Neutrophil (primary cell): ENCODE data around the gene IFITM1.
"Not testable (repeated sequence)": the region's sequence is repeated elsewhere in the genome, so short reads cannot be mapped to it uniquely, and the experiment has no call there.

Experiments
- H3K27ac ChIP-seq: fragments of 200-600 bp; sonication (generic); 2 replicates; pipeline ENCODE4 v1.5.1; 2016; ENCODE audit warnings: mild to moderate bottlenecking, moderate library complexity
- H3K27me3 ChIP-seq: fragments of 200-600 bp; sonication (generic); 2 replicates; pipeline ENCODE4 v1.6.0; 2016; ENCODE audit warnings: mild to moderate bottlenecking
- H3K36me3 ChIP-seq: fragments of 200-600 bp; sonication (generic); 2 replicates; pipeline ENCODE4 v1.5.1; 2017
- H3K4me1 ChIP-seq, 2 experiments: fragments of 200-600 bp in 1 of 2; sonication (generic) in 1 of 2; 1 replicate in 1 of 2; 2 replicates in 1 of 2; pipeline versions ENCODE4 v1.5.1 to v1.6.1; 2013 to 2016; ENCODE audit warnings: low read depth in 1 of 2, low read length in 1 of 2, mild to moderate bottlenecking in 1 of 2, moderate library complexity in 1 of 2; ENCODE audit not compliant: control insufficient read depth in 1 of 2, insufficient read depth in 1 of 2
- H3K4me3 ChIP-seq, 2 experiments: fragments of 200-600 bp in 1 of 2; sonication (generic) in 1 of 2; 1 replicate in 1 of 2; 2 replicates in 1 of 2; pipeline ENCODE4 v1.5.1; 2013 to 2016; ENCODE audit warnings: low read depth in 1 of 2, low read length in 1 of 2, mild to moderate bottlenecking in 1 of 2, moderate library complexity in 1 of 2
- H3K9me3 ChIP-seq: fragments of 200-600 bp; sonication (generic); 2 replicates; pipeline ENCODE4 v1.5.1; 2016
- TF ChIP-seq, protein P1 (sequence below): fragments of 200-600 bp; sonication (generic); IDR thresholded peaks from 2 replicates; pipeline ENCODE4 v1.5.1; 2016; ENCODE audit warnings: antibody characterized with exemption

The IFITM1 gene

DNA sequence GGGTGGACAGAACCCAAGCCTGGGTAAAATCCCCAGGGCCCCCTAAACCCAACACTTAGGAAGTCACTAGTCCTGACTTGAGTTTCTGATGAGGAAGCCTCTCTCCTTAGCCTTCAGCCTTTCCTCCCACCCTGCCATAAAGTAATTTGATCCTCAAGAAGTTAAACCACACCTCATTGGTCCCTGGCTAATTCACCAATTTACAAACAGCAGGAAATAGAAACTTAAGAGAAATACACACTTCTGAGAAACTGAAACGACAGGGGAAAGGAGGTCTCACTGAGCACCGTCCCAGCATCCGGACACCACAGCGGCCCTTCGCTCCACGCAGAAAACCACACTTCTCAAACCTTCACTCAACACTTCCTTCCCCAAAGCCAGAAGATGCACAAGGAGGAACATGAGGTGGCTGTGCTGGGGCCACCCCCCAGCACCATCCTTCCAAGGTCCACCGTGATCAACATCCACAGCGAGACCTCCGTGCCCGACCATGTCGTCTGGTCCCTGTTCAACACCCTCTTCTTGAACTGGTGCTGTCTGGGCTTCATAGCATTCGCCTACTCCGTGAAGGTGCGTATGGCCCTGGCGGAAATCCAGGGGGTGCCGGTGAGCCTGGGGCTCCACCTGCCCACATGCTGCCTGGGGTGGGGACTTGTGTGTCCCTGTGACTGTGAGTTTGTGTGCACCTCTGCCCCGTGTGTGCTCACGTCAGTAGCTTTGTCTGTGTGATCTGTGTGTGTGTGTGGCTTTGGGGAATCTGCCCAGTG is at the start of gene IFITM1:
IFITM1 (plus strand) TSS at position 254 of the 767 bp plus-strand sequence; CDS start at position 385, 131 bp downstream.
- H3K27ac ChIP-seq = peak within 1 kb of the TSS; percentile 95
- peaks cover 52 to 68% of the 10 kb centered on the region in 2 experiments for H3K4me1 ChIP-seq
- peaks cover 22% of the 10 kb centered on the region for H3K27me3 ChIP-seq
- peak within 1 kb of the TSS; percentile 80 to 98 for H3K4me3 ChIP-seq
- H3K9me3 ChIP-seq = no peaks in the 10 kb centered on the region
- peaks cover 34% of the 10 kb centered on the region for H3K36me3 ChIP-seq
- TF ChIP-seq, protein P1, sequence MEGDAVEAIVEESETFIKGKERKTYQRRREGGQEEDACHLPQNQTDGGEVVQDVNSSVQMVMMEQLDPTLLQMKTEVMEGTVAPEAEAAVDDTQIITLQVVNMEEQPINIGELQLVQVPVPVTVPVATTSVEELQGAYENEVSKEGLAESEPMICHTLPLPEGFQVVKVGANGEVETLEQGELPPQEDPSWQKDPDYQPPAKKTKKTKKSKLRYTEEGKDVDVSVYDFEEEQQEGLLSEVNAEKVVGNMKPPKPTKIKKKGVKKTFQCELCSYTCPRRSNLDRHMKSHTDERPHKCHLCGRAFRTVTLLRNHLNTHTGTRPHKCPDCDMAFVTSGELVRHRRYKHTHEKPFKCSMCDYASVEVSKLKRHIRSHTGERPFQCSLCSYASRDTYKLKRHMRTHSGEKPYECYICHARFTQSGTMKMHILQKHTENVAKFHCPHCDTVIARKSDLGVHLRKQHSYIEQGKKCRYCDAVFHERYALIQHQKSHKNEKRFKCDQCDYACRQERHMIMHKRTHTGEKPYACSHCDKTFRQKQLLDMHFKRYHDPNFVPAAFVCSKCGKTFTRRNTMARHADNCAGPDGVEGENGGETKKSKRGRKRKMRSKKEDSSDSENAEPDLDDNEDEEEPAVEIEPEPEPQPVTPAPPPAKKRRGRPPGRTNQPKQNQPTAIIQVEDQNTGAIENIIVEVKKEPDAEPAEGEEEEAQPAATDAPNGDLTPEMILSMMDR = peak; percentile 11

- Histone ChIP-seq H3K4me3 (no peak overlapping the region), H3K36me3 (no peaks in the 10 kb centered on the region), H3K4me1 (peaks cover 35 to 38% of the 10 kb centered on the region in 2 experiments), H3K27me3 (no peaks in the 10 kb centered on the region), H3K27ac (peak overlapping the region; percentile 70), H3K9me3 (no peaks in the 10 kb centered on the region)
- TF ChIP-seq, protein P1 = no peak
Observed at GRCh38 chr11:266676-267439, 47.0 kb upstream of the IFITM1 start.

DNA sequence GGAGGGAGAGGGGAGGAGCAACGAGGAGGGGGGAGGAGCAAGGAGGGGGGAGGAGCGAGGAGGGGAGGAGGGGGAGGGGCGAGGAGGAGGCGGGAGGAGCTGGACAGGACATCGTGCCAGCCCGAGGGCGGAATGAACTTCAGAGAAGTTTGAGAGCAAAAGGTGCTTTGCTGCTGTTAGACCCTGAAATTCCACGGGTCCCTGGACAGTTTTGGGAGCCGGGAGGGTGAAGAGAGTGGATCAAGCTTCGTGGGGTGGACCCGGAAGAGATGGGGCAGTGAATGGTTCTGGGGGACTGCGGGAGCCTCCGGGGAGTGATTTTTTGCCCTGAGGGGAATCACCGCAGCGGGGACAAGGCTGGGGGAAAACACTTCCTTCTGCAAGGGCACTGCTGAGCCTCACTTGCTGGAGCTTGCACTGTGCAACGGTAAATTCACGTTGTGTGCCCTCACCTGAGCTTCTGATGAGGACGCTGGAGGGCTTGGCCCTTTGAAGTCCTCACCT is 46.3 kb upstream of the IFITM1 start:
- peak overlapping the region; percentile 100 for H3K27ac ChIP-seq

DNA sequence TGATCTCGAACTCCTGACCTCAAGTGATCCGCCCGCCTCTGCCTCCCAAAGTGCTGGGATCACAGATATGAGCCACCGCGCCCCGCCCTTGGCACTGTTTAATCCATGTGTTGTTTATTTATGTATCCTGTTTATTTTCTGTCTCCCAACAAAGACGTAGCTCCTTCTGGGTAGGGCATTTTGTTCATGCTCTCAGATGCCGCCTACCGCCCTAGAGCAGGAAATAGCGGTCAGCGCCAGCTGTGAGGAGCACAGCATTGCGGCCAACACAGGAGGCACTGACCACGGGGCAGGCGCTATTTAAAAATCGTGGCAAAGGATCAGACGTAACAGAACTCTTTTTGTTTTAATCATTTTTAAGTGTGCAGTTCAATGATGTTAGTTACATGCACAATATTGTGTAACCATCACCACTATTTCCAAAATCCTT is 45.1 kb upstream of the IFITM1 start:
- Histone ChIP-seq H3K4me3 (peak overlapping the region; percentile 79 to 99), H3K4me1 (peaks cover 35 to 38% of the 10 kb centered on the region in 2 experiments), H3K27ac (peak overlapping the region; percentile 100)
- not testable (repeated sequence) for H3K9me3 ChIP-seq, H3K36me3 ChIP-seq, H3K27me3 ChIP-seq
- TF ChIP-seq, protein P1 = peak; percentile 66

More for the DNA sequence above, 46.3 kb upstream of the IFITM1 start:
- Histone ChIP-seq H3K27me3 (no peaks in the 10 kb centered on the region), H3K9me3 (no peaks in the 10 kb centered on the region), H3K4me3 (peak overlapping the region; percentile 79 to 99), H3K4me1 (peaks cover 35 to 38% of the 10 kb centered on the region in 2 experiments), H3K36me3 (no peaks in the 10 kb centered on the region)
- TF ChIP-seq, protein P1 = peak; percentile 9

GRCh38 chr11:269146-269890 is 44.5 kb upstream of the IFITM1 start:
- Histone ChIP-seq H3K27ac (peak overlapping the region; percentile 100), H3K4me1 (peaks cover 36 to 43% of the 10 kb centered on the region in 2 experiments), H3K36me3 (no peaks in the 10 kb centered on the region), H3K27me3 (no peaks in the 10 kb centered on the region), H3K9me3 (no peaks in the 10 kb centered on the region), H3K4me3 (peak overlapping the region; percentile 79 to 99)
- TF ChIP-seq, protein P1 = peak; percentile 93
